Karpas-422 (cell line): ENCODE data around the gene MDM1. TPM values are rescaled to one million over a fixed set of nuclear protein-coding genes. Genes with fewer than 3 reads are reported as not detected.

Experiments
- DNase-seq: peaks from one replicate; pipeline ENCODE4 v3.0.0-alpha.2; 2015
- H2AFZ ChIP-seq: fragments of 200-600 bp; sonication (generic); 2 replicates; pipeline ENCODE4 v1.6.1; 2014; ENCODE audit warnings: antibody characterized with exemption, low read length, mixed read lengths
- H3K27ac ChIP-seq: fragments of 200-600 bp; sonication (generic); 2 replicates; pipeline ENCODE4 v1.5.1; 2014; ENCODE audit warnings: mild to moderate bottlenecking, low read length, moderate library complexity
- H3K27me3 ChIP-seq: fragments of 200-600 bp; sonication (generic); 2 replicates; pipeline ENCODE4 v1.6.1; 2014; ENCODE audit warnings: low read length, mixed read lengths
- H3K36me3 ChIP-seq: fragments of 200-600 bp; sonication (generic); 2 replicates; pipeline ENCODE4 v1.6.1; 2014; ENCODE audit warnings: low read length, mixed read lengths; ENCODE audit not compliant: insufficient read depth
- H3K4me1 ChIP-seq: fragments of 200-600 bp; sonication (generic); 2 replicates; pipeline ENCODE4 v1.6.1; 2014; ENCODE audit warnings: mild to moderate bottlenecking, low read length, mixed read lengths
- H3K4me2 ChIP-seq: fragments of 200-600 bp; sonication (generic); 2 replicates; pipeline ENCODE4 v1.6.1; 2014; ENCODE audit warnings: low read length, low read depth, mild to moderate bottlenecking; ENCODE audit not compliant: poor library complexity, severe bottlenecking
- H3K4me3 ChIP-seq: fragments of 200-600 bp; sonication (generic); 2 replicates; pipeline ENCODE4 v1.5.1; 2014; ENCODE audit warnings: mild to moderate bottlenecking, antibody characterized with exemption, low read length, mixed read lengths
- H3K79me2 ChIP-seq: fragments of 200-600 bp; sonication (generic); 2 replicates; pipeline ENCODE4 v1.6.1; 2014; ENCODE audit warnings: mild to moderate bottlenecking, low read length, mixed read lengths
- H3K9ac ChIP-seq: fragments of 200-600 bp; sonication (generic); 2 replicates; pipeline ENCODE4 v1.6.0; 2014; ENCODE audit warnings: low read length
- H3K9me2 ChIP-seq: fragments of 200-600 bp; sonication (generic), shearing (Covaris generic); replicated peaks from 2 replicates; pipeline ENCODE4 v1.6.0; 2014; ENCODE audit warnings: mild to moderate bottlenecking, low read length, moderate library complexity; ENCODE audit not compliant: insufficient read depth
- H3K9me3 ChIP-seq: fragments of 300-700, 200-600 bp; sonication (generic); 2 replicates; pipeline ENCODE4 v1.6.1; 2014; ENCODE audit warnings: low read length, mixed read lengths
- H4K20me1 ChIP-seq: fragments of 200-600 bp; sonication (generic); 2 replicates; pipeline ENCODE4 v1.6.1; 2014; ENCODE audit warnings: mild to moderate bottlenecking, antibody characterized with exemption, low read length, low read depth; ENCODE audit not compliant: insufficient read depth
- total RNA-seq: library from RNA; depleted of rRNA; stranded (reverse); fragments of >200 nt; shearing (Covaris generic); gene quantifications from 2 replicates; pipeline ENCODE4 v1.2.3, GENCODE V29; 2014; ENCODE audit warnings: low replicate concordance

The MDM1 gene
- total RNA-seq, 1 experiment from 2014 or later, result 40.2 TPM

GRCh38 chr12:68349220-68349621 lies 17.1 kb upstream of the MDM1 start:
- H3K4me1 ChIP-seq, result peaks cover 10% of the 10 kb centered on the region; the same call in 1 of the 2 replicates
- no peaks in the 10 kb centered on the region for H3K27me3 ChIP-seq
- no peaks in the 10 kb centered on the region for H3K9me3 ChIP-seq
- DNase-seq, result no peak
- no peak overlapping the region for H2AFZ ChIP-seq
- no peaks in the 10 kb centered on the region for H4K20me1 ChIP-seq
- H3K79me2 ChIP-seq, result no peaks in the 10 kb centered on the region
- H3K36me3 ChIP-seq, result no peaks in the 10 kb centered on the region
- H3K9ac ChIP-seq, result no peak overlapping the region
- no peak overlapping the region for H3K4me3 ChIP-seq
- no peak overlapping the region for H3K27ac ChIP-seq
- no peaks in the 10 kb centered on the region for H3K9me2 ChIP-seq
- H3K4me2 ChIP-seq, result no peak overlapping the region

GRCh38 chr12:68348419-68348818 lies 16.3 kb upstream of the MDM1 start:
- Histone ChIP-seq H3K27ac (no peak overlapping the region), H3K27me3 (no peaks in the 10 kb centered on the region), H3K9me2 (no peaks in the 10 kb centered on the region), H3K4me2 (no peak overlapping the region), H4K20me1 (no peaks in the 10 kb centered on the region), H2AFZ (no peak overlapping the region), H3K79me2 (no peaks in the 10 kb centered on the region), H3K4me3 (no peak overlapping the region), H3K9ac (no peak overlapping the region), H3K36me3 (no peaks in the 10 kb centered on the region), H3K4me1 (peaks cover 14% of the 10 kb centered on the region), H3K9me3 (no peaks in the 10 kb centered on the region)
- no peak for DNase-seq

DNA sequence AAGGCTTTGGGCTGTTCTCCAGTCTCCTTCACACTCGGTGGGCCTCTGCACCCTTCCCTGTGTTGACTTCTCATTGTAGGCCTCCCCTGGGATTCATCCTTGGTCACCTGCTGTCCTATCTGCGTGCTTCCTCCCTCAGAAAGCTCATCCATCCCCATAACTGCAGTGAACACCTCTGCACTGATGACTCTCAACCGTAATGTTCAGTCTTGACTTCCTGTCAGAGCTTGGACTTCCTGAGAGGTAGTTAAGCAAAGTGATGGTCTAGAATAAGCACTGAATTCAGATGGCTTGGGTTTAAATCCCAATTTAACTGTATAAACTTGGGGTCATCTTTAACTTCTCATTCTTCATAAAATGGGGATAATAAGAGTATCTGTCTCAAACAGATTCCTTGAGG lies 13.6 kb upstream of the MDM1 start:
- Histone ChIP-seq H3K36me3 (no peaks in the 10 kb centered on the region), H2AFZ (no peak overlapping the region), H3K27me3 (no peaks in the 10 kb centered on the region), H3K4me3 (no peak overlapping the region), H3K9me3 (no peaks in the 10 kb centered on the region), H3K9ac (no peak overlapping the region), H3K79me2 (no peaks in the 10 kb centered on the region), H3K4me1 (peaks cover 25% of the 10 kb centered on the region), H3K4me2 (no peak overlapping the region), H3K27ac (no peak overlapping the region), H3K9me2 (no peaks in the 10 kb centered on the region), H4K20me1 (no peaks in the 10 kb centered on the region)
- no peak for DNase-seq

GRCh38 chr12:68344126-68344525 lies 12.0 kb upstream of the MDM1 start:
- no peaks in the 10 kb centered on the region for H3K9me2 ChIP-seq

GRCh38 chr12:68342966-68343365 lies 10.8 kb upstream of the MDM1 start:
- no peaks in the 10 kb centered on the region for H3K36me3 ChIP-seq
- H2AFZ ChIP-seq, result no peak overlapping the region
- H3K27ac ChIP-seq, result no peak overlapping the region
- H3K9me3 ChIP-seq, result no peaks in the 10 kb centered on the region
- peak; percentile 48 for DNase-seq
- H3K4me3 ChIP-seq, result no peak overlapping the region
- H3K4me1 ChIP-seq, result peaks cover 18% of the 10 kb centered on the region
- peak overlapping the region; percentile 27 for H3K4me2 ChIP-seq
- H3K79me2 ChIP-seq, result no peaks in the 10 kb centered on the region
- no peak overlapping the region for H3K9ac ChIP-seq
- no peaks in the 10 kb centered on the region for H3K9me2 ChIP-seq
- no peaks in the 10 kb centered on the region for H4K20me1 ChIP-seq
- H3K27me3 ChIP-seq, result no peaks in the 10 kb centered on the region

More at GRCh38 chr12:68344126-68344525, 12.0 kb upstream of the MDM1 start:
- no peak for DNase-seq
- H3K36me3 ChIP-seq, result no peaks in the 10 kb centered on the region
- no peaks in the 10 kb centered on the region for H3K9me3 ChIP-seq
- no peak overlapping the region for H3K4me2 ChIP-seq
- no peaks in the 10 kb centered on the region for H3K27me3 ChIP-seq
- no peak overlapping the region for H3K9ac ChIP-seq
- no peak overlapping the region for H3K4me3 ChIP-seq
- peaks cover 20% of the 10 kb centered on the region for H3K4me1 ChIP-seq
- no peaks in the 10 kb centered on the region for H3K79me2 ChIP-seq
- H3K27ac ChIP-seq, result no peak overlapping the region
- no peaks in the 10 kb centered on the region for H4K20me1 ChIP-seq
- no peak overlapping the region for H2AFZ ChIP-seq

DNA sequence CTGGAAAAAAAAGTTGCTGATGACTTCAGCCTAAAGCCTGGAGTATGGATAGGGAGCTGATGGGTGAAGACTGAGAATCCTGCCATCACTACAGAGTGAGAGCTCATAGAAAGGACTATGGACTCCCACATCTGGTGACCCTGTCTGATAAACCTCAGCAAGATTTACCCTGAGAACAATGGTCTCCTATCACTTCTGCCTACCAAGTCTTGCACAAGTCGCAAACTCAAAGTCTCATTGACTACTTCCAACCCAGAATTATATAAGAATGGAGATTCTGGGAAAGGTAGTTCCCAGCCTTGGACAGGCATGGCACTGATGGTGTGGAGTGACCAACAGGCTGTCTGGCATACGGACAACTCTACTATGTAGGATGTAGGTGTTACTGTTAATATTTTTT lies 9.7 kb upstream of the MDM1 start:
- no peak for DNase-seq
- H3K9me2 ChIP-seq, result no peaks in the 10 kb centered on the region
- H3K9ac ChIP-seq, result no peak overlapping the region
- no peak overlapping the region for H2AFZ ChIP-seq
- peaks cover 18% of the 10 kb centered on the region for H3K4me1 ChIP-seq
- no peaks in the 10 kb centered on the region for H3K79me2 ChIP-seq
- H4K20me1 ChIP-seq, result no peaks in the 10 kb centered on the region
- H3K9me3 ChIP-seq, result no peaks in the 10 kb centered on the region
- H3K36me3 ChIP-seq, result no peaks in the 10 kb centered on the region
- no peak overlapping the region for H3K4me3 ChIP-seq
- H3K4me2 ChIP-seq, result no peak overlapping the region
- H3K27me3 ChIP-seq, result no peaks in the 10 kb centered on the region
- no peak overlapping the region for H3K27ac ChIP-seq

GRCh38 chr12:68340404-68341270 lies 8.5 kb upstream of the MDM1 start:
- no peak overlapping the region for H2AFZ ChIP-seq
- DNase-seq, result no peak

GRCh38 chr12:68336889-68337303 lies 4.7 kb upstream of the MDM1 start:
- H3K4me2 ChIP-seq, result no peak overlapping the region
- no peak for DNase-seq
- no peak overlapping the region for H2AFZ ChIP-seq

More at GRCh38 chr12:68340404-68341270, 8.5 kb upstream of the MDM1 start:
- Histone ChIP-seq H3K4me1 (peaks cover 17% of the 10 kb centered on the region), H3K4me2 (no peak overlapping the region), H3K4me3 (no peak overlapping the region), H3K27ac (no peak overlapping the region), H3K9me3 (no peaks in the 10 kb centered on the region), H3K79me2 (no peaks in the 10 kb centered on the region), H3K36me3 (no peaks in the 10 kb centered on the region), H3K27me3 (no peaks in the 10 kb centered on the region), H3K9me2 (no peaks in the 10 kb centered on the region), H4K20me1 (no peaks in the 10 kb centered on the region), H3K9ac (no peak overlapping the region)

More at GRCh38 chr12:68336889-68337303, 4.7 kb upstream of the MDM1 start:
- H3K36me3 ChIP-seq, result no peaks in the 10 kb centered on the region
- no peak overlapping the region for H3K27ac ChIP-seq
- H3K9me2 ChIP-seq, result no peaks in the 10 kb centered on the region
- H3K27me3 ChIP-seq, result no peaks in the 10 kb centered on the region
- no peaks in the 10 kb centered on the region for H3K79me2 ChIP-seq
- no peaks in the 10 kb centered on the region for H4K20me1 ChIP-seq
- H3K9me3 ChIP-seq, result no peaks in the 10 kb centered on the region
- no peak overlapping the region for H3K4me3 ChIP-seq
- no peak overlapping the region for H3K9ac ChIP-seq
- peaks cover 4% of the 10 kb centered on the region; the same call in 1 of the 2 replicates for H3K4me1 ChIP-seq
